NB4 (cell line): ENCODE results near the gene CACNA1B.

Source experiments
- DNase-seq: peaks from one replicate; pipeline ENCODE4 v3.0.0; 2010; ENCODE audit warnings: low read depth
- H3K4me3 ChIP-seq: one replicate; pipeline ENCODE4 v1.5.1; 2011; ENCODE audit warnings: mild to moderate bottlenecking, low read depth, low read length, moderate library complexity
- MYC ChIP-seq: IDR thresholded peaks from 2 replicates; pipeline ENCODE4 v1.6.1; 2011; ENCODE audit warnings: low read depth, low read length
- POLR2A ChIP-seq: IDR thresholded peaks from 2 replicates; pipeline ENCODE4 v1.6.1; 2011; ENCODE audit warnings: mild to moderate bottlenecking; ENCODE audit not compliant: insufficient read length; ENCODE audit errors: extremely low read depth
- TF ChIP-seq, protein P1 (sequence below): IDR thresholded peaks from 2 replicates; pipeline ENCODE4 v1.6.1; 2011; ENCODE audit warnings: low read depth, low read length
- TF ChIP-seq, protein P2 (sequence below): IDR thresholded peaks from one replicate; pipeline ENCODE4 v1.5.1; 2012; ENCODE audit warnings: low read depth, low read length

Gene CACNA1B

DNA sequence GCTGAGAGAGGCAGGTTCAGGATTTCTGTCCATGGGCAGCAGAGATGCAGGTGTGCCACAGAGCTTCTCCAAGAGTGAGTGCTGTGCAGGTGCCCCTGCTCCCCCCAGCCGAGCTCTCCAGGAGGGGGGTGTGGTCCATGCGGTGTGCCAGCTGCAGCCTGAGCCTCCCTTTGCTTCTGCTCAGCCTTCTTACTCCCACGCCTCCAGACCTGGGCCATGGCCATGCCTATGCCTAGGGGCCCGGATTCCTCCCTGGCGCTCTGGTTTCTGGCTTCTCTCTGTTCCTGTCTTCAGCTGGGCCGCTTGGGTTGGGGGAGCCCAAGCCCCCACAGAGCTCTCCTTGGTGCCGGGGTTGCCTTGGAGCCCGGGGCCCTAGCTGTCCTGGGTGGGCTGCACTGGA lies 133.3 kb downstream of the CACNA1B start:
- TF ChIP-seq POLR2A (no peak), MYC (no peak)
- TF ChIP-seq, protein P1, sequence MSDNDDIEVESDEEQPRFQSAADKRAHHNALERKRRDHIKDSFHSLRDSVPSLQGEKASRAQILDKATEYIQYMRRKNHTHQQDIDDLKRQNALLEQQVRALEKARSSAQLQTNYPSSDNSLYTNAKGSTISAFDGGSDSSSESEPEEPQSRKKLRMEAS: no peak
- TF ChIP-seq, protein P2, sequence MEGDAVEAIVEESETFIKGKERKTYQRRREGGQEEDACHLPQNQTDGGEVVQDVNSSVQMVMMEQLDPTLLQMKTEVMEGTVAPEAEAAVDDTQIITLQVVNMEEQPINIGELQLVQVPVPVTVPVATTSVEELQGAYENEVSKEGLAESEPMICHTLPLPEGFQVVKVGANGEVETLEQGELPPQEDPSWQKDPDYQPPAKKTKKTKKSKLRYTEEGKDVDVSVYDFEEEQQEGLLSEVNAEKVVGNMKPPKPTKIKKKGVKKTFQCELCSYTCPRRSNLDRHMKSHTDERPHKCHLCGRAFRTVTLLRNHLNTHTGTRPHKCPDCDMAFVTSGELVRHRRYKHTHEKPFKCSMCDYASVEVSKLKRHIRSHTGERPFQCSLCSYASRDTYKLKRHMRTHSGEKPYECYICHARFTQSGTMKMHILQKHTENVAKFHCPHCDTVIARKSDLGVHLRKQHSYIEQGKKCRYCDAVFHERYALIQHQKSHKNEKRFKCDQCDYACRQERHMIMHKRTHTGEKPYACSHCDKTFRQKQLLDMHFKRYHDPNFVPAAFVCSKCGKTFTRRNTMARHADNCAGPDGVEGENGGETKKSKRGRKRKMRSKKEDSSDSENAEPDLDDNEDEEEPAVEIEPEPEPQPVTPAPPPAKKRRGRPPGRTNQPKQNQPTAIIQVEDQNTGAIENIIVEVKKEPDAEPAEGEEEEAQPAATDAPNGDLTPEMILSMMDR: no peak
- DNase-seq: no peak
- no peak overlapping the region for H3K4me3 ChIP-seq

DNA sequence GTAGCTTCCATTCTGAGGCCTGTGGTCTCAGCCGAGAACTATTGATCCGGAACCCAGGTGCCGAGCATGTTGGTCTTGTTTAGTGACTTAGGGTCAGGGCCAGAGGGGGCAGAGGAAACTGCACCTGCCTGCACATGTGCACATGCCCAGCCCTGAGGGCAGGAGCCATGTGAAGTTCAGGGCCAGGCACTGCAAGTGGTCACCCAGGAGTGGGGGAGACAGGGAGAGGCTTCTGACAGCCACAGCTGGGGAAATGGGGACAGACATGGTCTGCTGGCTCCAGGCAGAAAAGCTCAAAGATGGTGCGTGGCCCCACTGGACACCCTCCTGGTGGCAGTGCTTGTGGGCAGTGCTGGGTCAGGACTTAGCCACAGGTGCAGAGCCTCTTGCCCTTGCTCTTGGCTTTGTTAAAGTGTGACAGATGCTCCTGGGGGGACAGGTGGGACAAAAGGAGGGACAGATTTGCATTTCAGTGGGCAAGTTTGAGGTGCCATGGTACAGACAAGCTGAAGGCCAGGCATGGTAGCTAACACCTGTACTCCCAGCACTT lies 134.4 kb downstream of the CACNA1B start:
- no peak overlapping the region for H3K4me3 ChIP-seq
- TF ChIP-seq MYC: no peak
- no peak for DNase-seq

DNA sequence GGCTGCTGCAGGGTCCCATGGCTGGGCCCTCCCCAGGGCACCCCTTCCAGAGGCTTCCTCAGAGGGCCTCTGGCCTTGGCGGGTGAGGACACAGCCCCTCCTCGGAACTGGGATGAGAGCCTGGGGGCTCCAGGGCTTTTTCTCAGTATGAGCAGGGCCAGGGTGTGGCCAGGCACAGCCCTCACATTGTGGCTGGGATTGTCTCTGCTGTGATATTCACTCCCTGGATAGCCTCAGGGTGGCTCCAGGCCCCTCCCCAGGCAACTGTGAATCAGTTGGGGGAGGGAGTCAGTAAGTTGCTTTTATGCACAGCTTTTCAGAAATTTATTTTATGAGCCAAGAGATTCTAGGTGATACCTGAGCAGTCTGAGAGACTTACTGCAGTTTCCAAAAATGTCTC lies 135.7 kb downstream of the CACNA1B start:
- TF ChIP-seq, protein P2: no peak
- TF ChIP-seq POLR2A: no peak
- TF ChIP-seq, protein P1: no peak
- TF ChIP-seq MYC: no peak

DNA sequence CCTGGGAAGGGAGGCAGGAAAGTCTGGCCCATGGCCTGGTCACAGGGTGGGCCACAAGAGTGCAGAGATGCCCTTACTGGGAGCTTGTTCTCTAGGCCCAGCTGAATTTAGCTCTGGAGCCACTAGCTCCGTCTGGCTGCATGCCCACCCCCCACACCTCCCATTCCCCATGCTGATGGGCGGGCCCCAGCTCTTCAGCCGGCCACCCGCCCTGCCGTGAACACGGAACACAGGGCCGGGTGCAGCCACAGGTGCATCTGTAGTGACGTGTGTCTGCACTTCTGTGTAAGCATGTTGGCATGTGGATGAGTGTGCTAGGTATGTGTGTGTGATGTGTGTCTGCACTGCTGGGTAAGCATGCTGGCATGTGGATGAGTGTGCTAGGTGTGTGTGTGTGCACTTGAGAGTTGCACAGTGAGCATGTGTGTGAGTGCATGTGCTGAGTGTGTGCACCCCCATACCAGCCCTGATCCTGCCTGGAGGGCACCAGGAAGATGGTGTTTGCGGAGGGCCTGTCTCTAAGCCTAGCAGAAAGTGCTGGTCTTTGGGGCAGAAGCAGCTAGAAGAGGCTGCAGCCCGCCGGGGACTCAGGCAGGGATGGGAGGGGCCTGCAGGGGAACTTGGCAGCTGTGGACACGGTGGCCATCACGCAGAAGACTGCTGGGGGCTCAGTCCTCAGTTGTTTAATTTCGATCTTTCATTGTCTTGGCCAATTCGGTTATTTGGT lies 136.4 kb downstream of the CACNA1B start:
- no peak for DNase-seq
- TF ChIP-seq, protein P1: no peak
- TF ChIP-seq MYC: no peak
- TF ChIP-seq, protein P2: no peak
- no peak for TF ChIP-seq POLR2A
- no peak overlapping the region for H3K4me3 ChIP-seq

More for the DNA sequence above, 135.7 kb downstream of the CACNA1B start:
- H3K4me3 ChIP-seq: no peak overlapping the region
- no peak for DNase-seq

DNA sequence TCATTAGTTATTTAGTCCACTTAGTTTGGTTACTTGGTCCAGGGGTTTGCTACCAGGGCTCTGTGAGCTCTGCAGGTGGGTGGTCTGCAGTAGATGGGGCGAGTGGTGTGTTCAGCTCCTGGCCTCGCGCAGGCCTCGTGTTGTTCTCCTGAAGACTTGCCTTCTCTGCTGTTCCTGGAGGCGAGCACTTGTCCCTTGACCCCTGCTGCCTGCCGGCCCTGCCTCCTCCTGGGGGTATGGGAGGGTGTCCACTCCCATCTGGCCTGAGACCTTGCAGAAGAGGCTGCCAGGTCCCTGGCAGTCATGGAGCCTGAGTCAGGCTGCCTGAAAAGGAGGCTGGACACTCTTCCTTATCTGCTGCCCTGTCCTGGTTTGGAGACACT lies 137.0 kb downstream of the CACNA1B start:
- no peak for DNase-seq
- H3K4me3 ChIP-seq: no peak overlapping the region
- TF ChIP-seq MYC: no peak
- TF ChIP-seq, protein P2: no peak
- no peak for TF ChIP-seq POLR2A
- TF ChIP-seq, protein P1: no peak

DNA sequence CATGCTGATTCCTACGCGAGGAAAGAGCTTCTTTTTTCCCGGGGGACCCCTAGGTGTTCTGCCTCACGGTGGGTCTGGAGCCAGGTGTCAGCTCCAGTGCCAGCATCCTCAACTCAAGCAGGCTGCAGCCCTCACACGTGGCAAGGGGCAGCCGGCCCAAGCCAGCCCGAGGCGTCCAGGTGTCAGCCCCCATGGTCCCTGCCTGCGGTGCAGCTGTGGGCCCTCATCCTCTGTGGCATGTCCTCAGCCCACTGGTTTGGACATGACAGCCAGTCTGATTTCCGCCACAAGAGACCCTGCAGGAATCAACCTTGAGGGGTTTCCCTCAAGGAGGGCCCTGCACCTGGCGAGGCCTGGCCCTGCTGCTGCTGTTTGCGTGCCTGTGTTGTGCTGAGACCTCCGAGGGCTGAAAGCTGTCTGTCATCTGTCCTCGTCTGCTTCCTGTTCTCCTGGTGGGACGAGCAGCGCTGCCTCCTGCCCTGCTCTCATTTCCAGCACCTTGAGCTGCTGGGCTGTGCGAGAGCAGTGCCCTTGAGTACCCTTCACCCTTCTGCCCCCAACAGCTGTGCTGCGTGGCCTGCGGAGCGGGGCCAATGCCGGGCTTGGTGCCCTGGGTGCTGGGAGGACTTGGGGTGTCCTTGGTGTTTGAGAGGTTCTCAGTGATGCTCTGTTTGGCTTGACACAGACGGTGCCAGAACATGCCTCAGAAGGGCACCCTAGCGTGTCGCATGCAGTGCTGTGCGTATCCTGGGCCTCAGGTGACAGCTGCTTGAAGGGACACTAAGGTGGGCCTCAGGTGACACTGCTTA lies 137.6 kb downstream of the CACNA1B start:
- no peak overlapping the region for H3K4me3 ChIP-seq
- TF ChIP-seq, protein P2: no peak
- TF ChIP-seq, protein P1: no peak
- TF ChIP-seq MYC (no peak), POLR2A (no peak)
- no peak for DNase-seq
